DND-41 (cell line): Measurements from ENCODE around the gene TMEM175.

Experiments
- ATAC-seq: fragments of 200-7000 bp; cut with Tn5 transposase; 3 replicates; pipeline ENCODE4 v1.9.1; 2021; ENCODE audit warnings: low read depth; ENCODE audit not compliant: insufficient read depth
- DNase-seq: peaks from one replicate; pipeline ENCODE4 v3.0.0-alpha.2; 2020
- H2AFZ ChIP-seq: 2 replicates; pipeline ENCODE4 v1.6.0; 2012; ENCODE audit warnings: low read depth, low read length
- H3K27ac ChIP-seq: 2 replicates; pipeline ENCODE4 v1.5.1; 2012; ENCODE audit warnings: low read length, inconsistent platforms
- H3K27me3 ChIP-seq: fragments of 200-600 bp; sonication (generic); 2 replicates; pipeline ENCODE4 v1.6.0; 2012; ENCODE audit warnings: low read length, mild to moderate bottlenecking, inconsistent platforms; ENCODE audit not compliant: insufficient read depth, poor library complexity
- H3K36me3 ChIP-seq: 2 replicates; pipeline ENCODE4 v1.5.1; 2012; ENCODE audit warnings: low read length, inconsistent platforms; ENCODE audit not compliant: insufficient read depth
- H3K4me1 ChIP-seq: 2 replicates; pipeline ENCODE4 v1.5.1; 2012; ENCODE audit warnings: mild to moderate bottlenecking, low read length; ENCODE audit not compliant: insufficient read depth
- H3K4me2 ChIP-seq: 2 replicates; pipeline ENCODE4 v1.6.0; 2012; ENCODE audit warnings: mild to moderate bottlenecking, moderate library complexity, low read length, inconsistent platforms; ENCODE audit not compliant: insufficient read depth
- H3K4me3 ChIP-seq, 2 experiments: fragments of 200-600 bp in 1 of 2; shearing (Covaris generic) in 1 of 2; 2 replicates each; pipeline ENCODE4 v1.5.1; 2012 to 2016; ENCODE audit warnings: inconsistent platforms in 2 of 2, low read length in 2 of 2, mild to moderate bottlenecking in 2 of 2, low read depth in 1 of 2, moderate library complexity in 1 of 2
- H3K79me2 ChIP-seq: 2 replicates; pipeline ENCODE4 v1.6.0; 2012; ENCODE audit warnings: low read length, inconsistent platforms; ENCODE audit not compliant: insufficient read depth
- H3K9ac ChIP-seq: 2 replicates; pipeline ENCODE4 v1.6.0; 2012; ENCODE audit warnings: low read depth, mild to moderate bottlenecking, inconsistent platforms, low read length, moderate library complexity
- H3K9me3 ChIP-seq: 2 replicates; pipeline ENCODE4 v1.5.1; 2012; ENCODE audit warnings: low read length, moderate library complexity, mild to moderate bottlenecking, inconsistent platforms; ENCODE audit not compliant: insufficient read depth, severe bottlenecking
- H4K20me1 ChIP-seq: 2 replicates; pipeline ENCODE4 v1.6.0; 2012; ENCODE audit warnings: low read length; ENCODE audit not compliant: insufficient read depth
- EZH2 ChIP-seq: IDR thresholded peaks from 3 replicates; pipeline ENCODE4 v1.6.1; 2012; ENCODE audit warnings: borderline replicate concordance, low read depth, mild to moderate bottlenecking, moderate library complexity, low read length, inconsistent platforms; ENCODE audit not compliant: severe bottlenecking
- TF ChIP-seq, protein P1 (sequence below): IDR thresholded peaks from 2 replicates; pipeline ENCODE4 v1.5.1; 2012; ENCODE audit warnings: borderline replicate concordance, low read length, moderate library complexity, mild to moderate bottlenecking; ENCODE audit not compliant: poor library complexity, severe bottlenecking; ENCODE audit errors: extremely low read depth

TMEM175 gene

DNA sequence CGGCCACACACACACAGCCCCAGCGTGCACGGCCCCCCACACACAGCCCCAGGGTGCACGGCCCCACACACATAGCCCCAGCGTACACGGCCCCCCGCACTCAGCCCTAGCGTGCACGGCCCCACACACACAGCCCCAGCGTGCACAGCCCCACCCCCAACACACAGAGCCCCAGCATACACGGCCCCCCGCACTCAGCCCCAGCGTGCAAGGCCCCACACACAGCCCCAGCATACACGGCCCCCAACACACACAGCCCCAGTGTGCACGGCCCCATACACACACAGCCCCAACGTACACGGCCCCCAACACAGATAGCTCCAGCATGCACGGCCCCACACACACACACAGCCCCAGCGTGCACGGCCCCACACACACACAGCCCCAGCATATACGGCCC lies 17.7 kb upstream of the TMEM175 start:
- Histone ChIP-seq H4K20me1 (peaks cover 80% of the 10 kb centered on the region), H3K9ac (no peak overlapping the region), H3K36me3 (peaks cover 39% of the 10 kb centered on the region), H3K4me1 (no peaks in the 10 kb centered on the region; the same call in 1 of the 2 replicates), H2AFZ (no peak overlapping the region), H3K9me3 (no peaks in the 10 kb centered on the region), H3K4me3 (no peak overlapping the region), H3K27me3 (no peaks in the 10 kb centered on the region), H3K27ac (no peak overlapping the region), H3K4me2 (no peak overlapping the region), H3K79me2 (peaks cover 94% of the 10 kb centered on the region)
- DNase-seq = no peak
- TF ChIP-seq, protein P1, sequence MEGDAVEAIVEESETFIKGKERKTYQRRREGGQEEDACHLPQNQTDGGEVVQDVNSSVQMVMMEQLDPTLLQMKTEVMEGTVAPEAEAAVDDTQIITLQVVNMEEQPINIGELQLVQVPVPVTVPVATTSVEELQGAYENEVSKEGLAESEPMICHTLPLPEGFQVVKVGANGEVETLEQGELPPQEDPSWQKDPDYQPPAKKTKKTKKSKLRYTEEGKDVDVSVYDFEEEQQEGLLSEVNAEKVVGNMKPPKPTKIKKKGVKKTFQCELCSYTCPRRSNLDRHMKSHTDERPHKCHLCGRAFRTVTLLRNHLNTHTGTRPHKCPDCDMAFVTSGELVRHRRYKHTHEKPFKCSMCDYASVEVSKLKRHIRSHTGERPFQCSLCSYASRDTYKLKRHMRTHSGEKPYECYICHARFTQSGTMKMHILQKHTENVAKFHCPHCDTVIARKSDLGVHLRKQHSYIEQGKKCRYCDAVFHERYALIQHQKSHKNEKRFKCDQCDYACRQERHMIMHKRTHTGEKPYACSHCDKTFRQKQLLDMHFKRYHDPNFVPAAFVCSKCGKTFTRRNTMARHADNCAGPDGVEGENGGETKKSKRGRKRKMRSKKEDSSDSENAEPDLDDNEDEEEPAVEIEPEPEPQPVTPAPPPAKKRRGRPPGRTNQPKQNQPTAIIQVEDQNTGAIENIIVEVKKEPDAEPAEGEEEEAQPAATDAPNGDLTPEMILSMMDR = no peak
- no peak for TF ChIP-seq EZH2
- no peak for ATAC-seq

DNA sequence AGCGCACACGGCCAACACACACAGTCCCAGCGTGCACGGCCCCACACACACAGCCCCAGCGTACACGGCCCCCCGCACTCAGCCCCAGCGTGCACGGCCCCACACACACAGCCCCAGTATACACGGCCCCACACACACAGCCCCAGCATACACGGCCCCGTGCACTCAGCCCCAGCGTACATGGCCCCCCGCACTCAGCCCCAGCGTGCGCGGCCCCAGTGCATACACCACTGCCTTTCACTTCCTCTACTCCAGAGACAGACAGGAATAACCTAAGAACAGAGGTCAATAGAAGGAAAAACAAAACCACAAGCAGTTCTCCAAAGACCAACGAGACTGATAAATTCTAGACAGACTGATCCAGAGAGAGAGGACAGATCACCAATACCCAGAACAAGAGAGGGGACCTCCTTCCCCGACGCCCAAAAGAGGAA lies 17.2 kb upstream of the TMEM175 start:
- Histone ChIP-seq H4K20me1 (peaks cover 80% of the 10 kb centered on the region), H3K9ac (no peak overlapping the region), H3K27ac (no peak overlapping the region), H2AFZ (no peak overlapping the region), H3K27me3 (no peaks in the 10 kb centered on the region), H3K4me1 (no peaks in the 10 kb centered on the region; the same call in 1 of the 2 replicates), H3K4me3 (no peak overlapping the region), H3K36me3 (peaks cover 34% of the 10 kb centered on the region), H3K79me2 (peaks cover 94% of the 10 kb centered on the region), H3K4me2 (no peak overlapping the region), H3K9me3 (no peaks in the 10 kb centered on the region)
- DNase-seq (no peak), ATAC-seq (peak; percentile 77)
- TF ChIP-seq, protein P1 = no peak
- no peak for TF ChIP-seq EZH2

DNA sequence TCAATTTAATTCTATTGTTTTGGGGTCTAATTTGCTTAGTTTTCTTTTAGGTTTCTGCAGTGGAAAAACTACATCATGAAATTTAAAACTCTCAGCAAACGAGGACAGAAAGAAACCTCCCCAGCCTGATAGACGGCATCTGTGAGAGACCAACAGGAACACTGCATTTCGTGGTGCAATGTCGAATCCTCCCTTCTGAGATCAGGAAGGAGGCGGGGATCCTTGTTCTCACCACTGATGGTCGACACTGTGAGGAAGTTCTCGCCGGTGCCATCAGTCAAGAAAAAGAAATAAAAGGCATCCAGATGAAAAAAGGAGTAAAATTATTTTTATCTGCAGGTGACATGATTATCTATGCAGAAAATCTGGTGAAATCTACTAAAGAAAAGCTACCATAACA lies 16.7 kb upstream of the TMEM175 start:
- Histone ChIP-seq H3K4me1 (no peaks in the 10 kb centered on the region; the same call in 1 of the 2 replicates), H3K9ac (no peak overlapping the region), H3K79me2 (peaks cover 93% of the 10 kb centered on the region), H2AFZ (no peak overlapping the region), H3K4me2 (no peak overlapping the region), H3K27ac (peak overlapping the region; percentile 39), H3K9me3 (no peaks in the 10 kb centered on the region), H3K36me3 (peaks cover 29% of the 10 kb centered on the region), H3K4me3 (no peak overlapping the region), H4K20me1 (peaks cover 80% of the 10 kb centered on the region), H3K27me3 (no peaks in the 10 kb centered on the region)
- TF ChIP-seq EZH2 = no peak
- TF ChIP-seq, protein P1 = no peak
- peak; percentile 70 for ATAC-seq
- DNase-seq = peak; percentile 17

DNA sequence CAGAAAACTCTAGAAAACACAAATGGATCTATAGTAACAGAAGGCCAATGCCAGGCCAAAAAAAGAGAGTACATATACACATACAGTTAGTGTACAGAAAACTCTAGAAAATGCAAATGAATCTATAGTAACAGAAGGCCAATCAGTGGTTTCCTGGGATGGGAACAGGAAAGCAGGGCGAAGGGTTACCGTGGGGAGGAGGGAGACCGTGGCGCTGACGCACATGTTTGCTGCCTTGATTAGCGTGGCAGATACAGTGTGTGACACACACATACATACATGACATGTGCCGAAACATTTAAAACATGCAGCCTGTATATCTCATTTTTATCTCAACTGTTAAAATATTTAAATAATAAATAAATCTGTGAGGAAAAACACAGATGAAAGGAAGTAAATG lies 14.8 kb upstream of the TMEM175 start:
- H3K9me3 ChIP-seq = no peaks in the 10 kb centered on the region
- DNase-seq = no peak
- H3K36me3 ChIP-seq = peaks cover 10% of the 10 kb centered on the region
- H3K79me2 ChIP-seq = peaks cover 95% of the 10 kb centered on the region
- no peaks in the 10 kb centered on the region for H3K27me3 ChIP-seq
- ATAC-seq = no peak
- H4K20me1 ChIP-seq = peaks cover 80% of the 10 kb centered on the region
- no peak overlapping the region for H2AFZ ChIP-seq
- no peak overlapping the region for H3K4me3 ChIP-seq
- H3K4me1 ChIP-seq = peaks cover 15% of the 10 kb centered on the region
- no peak overlapping the region for H3K9ac ChIP-seq
- TF ChIP-seq, protein P1 = no peak
- TF ChIP-seq EZH2 = no peak
- no peak overlapping the region for H3K4me2 ChIP-seq
- no peak overlapping the region for H3K27ac ChIP-seq
